Smooth muscle cell (in vitro differentiated cells): ENCODE data around the gene TBXAS1. TPM values are rescaled to one million over a fixed set of nuclear protein-coding genes. Genes with fewer than 3 reads are reported as not detected.

Source experiments
- DNase-seq: peaks from one replicate; lab custom pipeline; 2025; ENCODE audit not compliant: unreplicated experiment; lab: John Stamatoyannopoulos, UW
- H2AFZ ChIP-seq: fragments of 200-600 bp; sonication (generic); 2 replicates; pipeline ENCODE4 v1.6.0; 2016; ENCODE audit warnings: antibody characterized with exemption, low read depth, mild to moderate bottlenecking
- H3F3A ChIP-seq: fragments of 200-600 bp; sonication (generic); 2 replicates; pipeline ENCODE4 v1.6.0; 2017; ENCODE audit warnings: antibody characterized with exemption, low read depth
- H3K27ac ChIP-seq: fragments of 200-600 bp; sonication (generic); 2 replicates; pipeline ENCODE4 v1.5.1; 2016; ENCODE audit warnings: low read depth, mild to moderate bottlenecking
- H3K27me3 ChIP-seq: fragments of 200-600 bp; sonication (generic); 2 replicates; pipeline ENCODE4 v1.6.1; 2016; ENCODE audit warnings: low read depth, mild to moderate bottlenecking
- H3K36me3 ChIP-seq: fragments of 200-600 bp; sonication (generic); 2 replicates; pipeline ENCODE4 v1.5.1; 2016; ENCODE audit warnings: low read depth
- H3K4me1 ChIP-seq: fragments of 200-600 bp; sonication (generic); 2 replicates; pipeline ENCODE4 v1.5.1; 2016; ENCODE audit warnings: low read depth
- H3K4me2 ChIP-seq: fragments of 200-600 bp; sonication (generic); 2 replicates; pipeline ENCODE4 v1.6.0; 2016; ENCODE audit warnings: mild to moderate bottlenecking
- H3K4me3 ChIP-seq: fragments of 200-600 bp; sonication (generic); 2 replicates; pipeline ENCODE4 v1.5.1; 2016; ENCODE audit warnings: mild to moderate bottlenecking
- H3K79me2 ChIP-seq: fragments of 200-600 bp; sonication (generic); 2 replicates; pipeline ENCODE4 v1.6.0; 2016; ENCODE audit warnings: low read depth, mild to moderate bottlenecking
- H3K9ac ChIP-seq: fragments of 200-600 bp; sonication (generic); 2 replicates; pipeline ENCODE4 v1.6.0; 2016; ENCODE audit warnings: low read depth
- H3K9me3 ChIP-seq: fragments of 200-600 bp; sonication (generic); replicated peaks from 2 replicates; pipeline ENCODE4 v1.5.1; 2016; ENCODE audit warnings: low read depth
- H4K20me1 ChIP-seq: fragments of 200-600 bp; sonication (generic); 2 replicates; pipeline ENCODE4 v1.6.0; 2016; ENCODE audit warnings: low read depth
- CTCF ChIP-seq: fragments of 200-600 bp; sonication (generic); IDR thresholded peaks from 2 replicates; pipeline ENCODE4 v1.5.1; 2017; ENCODE audit warnings: borderline replicate concordance, mild to moderate bottlenecking, antibody characterized with exemption; ENCODE audit not compliant: insufficient read depth, poor library complexity, severe bottlenecking
- WGBS: methylation state at CpG from one replicate; pipeline ENCODE4 v1.1.7; 2016; ENCODE audit warnings: low lambda C conversion rate; 5-methylcytosine and 5-hydroxymethylcytosine counted together
- polyA plus RNA-seq: library from polyadenylated mRNA; unstranded; fragments of >200 nt; fragmentation: Nextera tagmentation; extraction: Ambion mirVana; gene quantifications from 2 replicates; pipeline ENCODE4 v1.2.1, GENCODE V29; 2016
- total RNA-seq: library from RNA; depleted of rRNA; stranded (reverse); fragments of >200 nt; gene quantifications from 2 replicates; pipeline ENCODE4 v1.2.3, GENCODE V29; 2014

Gene TBXAS1
- total and polyA plus RNA-seq, 2 experiments from 2014 or later = 0.51 TPM; not detected in 1

GRCh38 chr7:140010194-140010895 lies 181.3 kb downstream of the TBXAS1 start:
- Histone ChIP-seq H3K9ac (no peak overlapping the region), H3K27me3 (peaks cover 32% of the 10 kb centered on the region), H3K27ac (no peak overlapping the region), H3K9me3 (no peaks in the 10 kb centered on the region), H3F3A (no peaks in the 10 kb centered on the region), H4K20me1 (no peaks in the 10 kb centered on the region), H3K4me2 (no peak overlapping the region), H3K4me3 (no peak overlapping the region), H3K79me2 (no peaks in the 10 kb centered on the region), H2AFZ (no peak overlapping the region), H3K36me3 (no peaks in the 10 kb centered on the region), H3K4me1 (no peaks in the 10 kb centered on the region)
- 73% methylated on average over 9 of the region's 9 CpGs for WGBS
- TF ChIP-seq CTCF = no peak
- no peak for DNase-seq

- Histone ChIP-seq H3K9me3 (no peaks in the 10 kb centered on the region), H3K36me3 (no peaks in the 10 kb centered on the region), H4K20me1 (no peaks in the 10 kb centered on the region), H3K79me2 (no peaks in the 10 kb centered on the region), H3K4me2 (no peak overlapping the region), H3F3A (no peaks in the 10 kb centered on the region), H3K27me3 (peaks cover 32% of the 10 kb centered on the region), H3K4me1 (no peaks in the 10 kb centered on the region), H2AFZ (no peak overlapping the region), H3K4me3 (no peak overlapping the region), H3K9ac (no peak overlapping the region), H3K27ac (no peak overlapping the region)
- WGBS = 97% methylated on average over 4 of the region's 4 CpGs
- no peak for TF ChIP-seq CTCF
- DNase-seq = no peak
These were observed 184.6 kb downstream of the TBXAS1 start for GRCh38 chr7:140013676-140014075.

DNA sequence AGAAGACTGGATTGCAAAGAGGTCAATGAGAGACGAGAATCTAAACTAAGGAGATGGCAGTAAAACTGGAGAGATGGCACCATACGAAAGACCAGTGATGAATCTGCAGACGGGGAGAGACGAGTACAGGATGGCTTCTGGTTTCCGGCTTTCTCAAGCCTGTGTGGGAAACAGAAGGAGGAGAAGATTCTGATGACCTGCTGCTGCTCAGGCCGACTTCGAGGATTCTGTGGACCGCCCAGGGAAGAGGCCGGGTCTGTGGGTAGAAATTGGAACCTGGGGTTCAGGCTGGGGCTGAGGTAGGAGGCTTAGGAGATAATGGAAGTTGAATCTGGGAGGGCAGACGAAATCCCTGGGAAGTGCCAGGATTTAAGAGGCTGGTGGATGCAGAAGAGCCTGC lies 185.1 kb downstream of the TBXAS1 start:
- Histone ChIP-seq H3K4me1 (no peaks in the 10 kb centered on the region), H3K4me3 (no peak overlapping the region), H3K36me3 (no peaks in the 10 kb centered on the region), H2AFZ (no peak overlapping the region), H3K27me3 (peaks cover 32% of the 10 kb centered on the region), H3K27ac (no peak overlapping the region), H3K4me2 (no peak overlapping the region), H3F3A (no peaks in the 10 kb centered on the region), H3K79me2 (no peaks in the 10 kb centered on the region), H4K20me1 (no peaks in the 10 kb centered on the region), H3K9me3 (no peaks in the 10 kb centered on the region), H3K9ac (no peak overlapping the region)
- WGBS = 92% methylated on average over 10 of the region's 10 CpGs
- no peak for DNase-seq
- TF ChIP-seq CTCF = no peak

DNA sequence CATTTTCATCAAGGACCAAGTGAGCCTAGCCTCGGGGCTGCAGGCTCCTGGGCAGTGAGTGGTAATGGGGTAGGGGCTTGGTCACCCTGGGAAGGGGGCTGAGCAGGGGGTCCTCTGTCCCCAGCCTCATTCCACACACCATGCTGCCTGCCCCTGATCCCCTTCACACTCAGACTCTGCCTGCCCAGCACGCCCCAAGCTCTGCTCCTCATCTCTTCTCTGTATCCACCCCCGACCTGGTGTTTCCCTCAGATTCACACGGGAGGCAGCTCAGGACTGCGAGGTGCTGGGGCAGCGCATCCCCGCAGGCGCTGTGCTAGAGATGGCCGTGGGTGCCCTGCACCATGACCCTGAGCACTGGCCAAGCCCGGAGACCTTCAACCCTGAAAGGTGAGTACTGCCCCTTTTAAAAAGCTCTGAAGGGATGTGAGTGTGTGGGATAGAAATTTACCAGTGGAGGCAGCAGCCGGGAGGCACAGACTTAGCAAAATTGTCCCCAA lies 186.5 kb downstream of the TBXAS1 start:
- Histone ChIP-seq H3K79me2 (no peaks in the 10 kb centered on the region), H2AFZ (no peak overlapping the region), H3K4me1 (no peaks in the 10 kb centered on the region), H3K4me3 (no peak overlapping the region), H4K20me1 (no peaks in the 10 kb centered on the region), H3K9ac (no peak overlapping the region), H3K36me3 (no peaks in the 10 kb centered on the region), H3K4me2 (no peak overlapping the region), H3F3A (no peaks in the 10 kb centered on the region), H3K9me3 (no peaks in the 10 kb centered on the region), H3K27ac (no peak overlapping the region), H3K27me3 (peaks cover 32% of the 10 kb centered on the region)
- no peak for DNase-seq
- no peak for TF ChIP-seq CTCF
- 93% methylated on average over 11 of the region's 11 CpGs for WGBS
